ENCODE measurements around the gene S100A2.

- TF ChIP-seq EZH2 (IDR thresholded peaks at IDR 0.05; ENCODE audit: insufficient read depth, poor library complexity, severe bottlenecking): no peak
- no peak for TF ChIP-seq EZH2phosphoT487 (IDR thresholded peaks at IDR 0.05; ENCODE audit: insufficient read depth, low read depth)
Measured at GRCh38 chr1:153573351-153573750, 7.7 kb upstream of the S100A2 start.
